GM21390 (cell line): Measurements from ENCODE around the gene PER3.

Experiments used
- ATAC-seq: cut with Tn5 transposase; IDR thresholded peaks from one replicate; pipeline ENCODE4 v1.9.1; 2021; ENCODE audit not compliant: unreplicated experiment

Gene PER3

GRCh38 chr1:7869136-7869920 is 85.2 kb downstream of the PER3 start:
- no peak for ATAC-seq

GRCh38 chr1:7871136-7871535 is 87.0 kb downstream of the PER3 start:
- ATAC-seq = no peak

GRCh38 chr1:7873801-7874795 is 90.0 kb downstream of the PER3 start:
- no peak for ATAC-seq

- no peak for ATAC-seq
These were observed 93.9 kb downstream of the PER3 start for GRCh38 chr1:7878027-7878426.

GRCh38 chr1:7879228-7879627 is 95.1 kb downstream of the PER3 start:
- no peak for ATAC-seq

- no peak for ATAC-seq
These were observed 100.7 kb downstream of the PER3 start for GRCh38 chr1:7884757-7885156.

- no peak for ATAC-seq
These were observed 101.7 kb downstream of the PER3 start for GRCh38 chr1:7885513-7886404.

GRCh38 chr1:7886405-7886745 is 102.3 kb downstream of the PER3 start:
- ATAC-seq = no peak

GRCh38 chr1:7888248-7889081 is 104.4 kb downstream of the PER3 start:
- ATAC-seq = no peak

- ATAC-seq = no peak
These were observed 106.8 kb downstream of the PER3 start for GRCh38 chr1:7890853-7891252.

- ATAC-seq = no peak
These were observed 107.7 kb downstream of the PER3 start for GRCh38 chr1:7891804-7892203.

- no peak for ATAC-seq
These were observed 109.6 kb downstream of the PER3 start for GRCh38 chr1:7893529-7894180.
